ENCODE measurements around the gene TSR1. TPM values are rescaled to one million over a fixed set of nuclear protein-coding genes. Genes with fewer than 3 reads are reported as not detected.

Gene TSR1
- polyA plus RNA-seq, 1 of the 3 experiments (the other 2 are of a cell fraction): 26.7 TPM

GRCh38 chr17:2274414-2274813 lies 61.8 kb downstream of the TSR1 start:
- Histone ChIP-seq H3K4me1 (ENCODE audit: control insufficient read depth in 1 of 2, insufficient read depth in 2 of 2, low read depth in 1 of 2, low read length in 1 of 2) (peaks cover 0 to 4% of the 10 kb centered on the region in 2 experiments; a peak in 1 of 4 replicates), H3K9me3 (no peaks in the 10 kb centered on the region), H3K79me2 (ENCODE audit: insufficient read depth) (no peaks in the 10 kb centered on the region), H2AFZ (ENCODE audit: low read depth) (no peak overlapping the region), H3K4me2 (no peak overlapping the region), H4K20me1 (ENCODE audit: insufficient read depth) (no peaks in the 10 kb centered on the region), H3K36me3 (replicated peaks in 1 of 2; ENCODE audit: control insufficient read depth in 1 of 2, insufficient read depth in 2 of 2, low read length in 1 of 2) (peaks cover 24 to 27% of the 10 kb centered on the region in 2 experiments), H3K9me2 (no peaks in the 10 kb centered on the region), H3K27me3 (ENCODE audit: insufficient read depth) (no peaks in the 10 kb centered on the region), H3F3A (replicated peaks; ENCODE audit: insufficient read depth) (no peaks in the 10 kb centered on the region), H3K9ac (no peak overlapping the region), H3K4me3 (ENCODE audit: low read depth in 2 of 2, low read length in 1 of 2) (no peak overlapping the region), H3K27ac (ENCODE audit: low read depth in 2 of 2, low read length in 1 of 2) (no peak overlapping the region)
- POLR2A ChIA-PET: no interaction called here
- TF ChIP-seq TCF12 (IDR thresholded peaks at IDR 0.05) (no peak), JUND (IDR thresholded peaks at IDR 0.05) (no peak), USF2 (IDR thresholded peaks at IDR 0.05; ENCODE audit: borderline replicate concordance, low read depth, low read length) (no peak), SMC3 (IDR thresholded peaks at IDR 0.05; ENCODE audit: low read depth, low read length) (no peak), SIN3A (IDR thresholded peaks at IDR 0.05; ENCODE audit: borderline replicate concordance, low read depth, low read length) (no peak), RCOR1 (IDR thresholded peaks at IDR 0.05; ENCODE audit: low read length) (no peak), CTCF (IDR thresholded peaks at IDR 0.05) (no peak), RFX5 (IDR thresholded peaks at IDR 0.05; ENCODE audit: low read length) (no peak)
- TF ChIP-seq, protein P1, sequence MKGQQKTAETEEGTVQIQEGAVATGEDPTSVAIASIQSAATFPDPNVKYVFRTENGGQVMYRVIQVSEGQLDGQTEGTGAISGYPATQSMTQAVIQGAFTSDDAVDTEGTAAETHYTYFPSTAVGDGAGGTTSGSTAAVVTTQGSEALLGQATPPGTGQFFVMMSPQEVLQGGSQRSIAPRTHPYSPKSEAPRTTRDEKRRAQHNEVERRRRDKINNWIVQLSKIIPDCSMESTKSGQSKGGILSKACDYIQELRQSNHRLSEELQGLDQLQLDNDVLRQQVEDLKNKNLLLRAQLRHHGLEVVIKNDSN (IDR thresholded peaks at IDR 0.05; ENCODE audit: borderline replicate concordance, low read depth): no peak
- no peak for DNase-seq
- WGBS (ENCODE audit: low lambda C conversion rate): 80% methylated on average over 2 of the region's 2 CpGs
- CTCF ChIA-PET: no interaction called here

Small RNA genes lying within 50 kb of the gene (small RNA-seq; reads per million reads assigned to genes)
- gene AC006435.3 (0 reads per million in 7 experiments), gene SNORD91A (25.9 to 585 (median 159) reads per million in 7 experiments), gene SNORD91B (2.1 to 29.8 (median 7.1) reads per million in 7 experiments)

Other genes with a start within 250 kb of the TSR1 start
- 9.5 and 15.7 TPM in 2 replicates for gene SMG6, start 32.7 kb downstream of the TSR1 start, polyA plus RNA-seq (2012; rRNA removed)
- 18.5 and 20.2 TPM in 2 replicates for gene SRR, start 32.5 kb downstream of the TSR1 start, polyA plus RNA-seq (2012; rRNA removed)
- gene SGSM2, start 1.0 kb upstream of the TSR1 start, polyA plus RNA-seq (2012; rRNA removed): 85.9 and 98.6 TPM in 2 replicates
- gene MNT, start 64.6 kb upstream of the TSR1 start, polyA plus RNA-seq (2012; rRNA removed): 7.1 and 7.4 TPM in 2 replicates
- gene METTL16, start 175.4 kb upstream of the TSR1 start, polyA plus RNA-seq (2012; rRNA removed): 8.1 and 10.3 TPM in 2 replicates

Data from SK-N-SH (cell line).